Neural cell (in vitro differentiated cells): ENCODE results near the gene TSPAN9. TPM values are rescaled to one million over a fixed set of nuclear protein-coding genes. Genes with fewer than 3 reads are reported as not detected.

ENCODE experiments used
- H2AFZ ChIP-seq: fragments of 200-600, 300-800 bp; sonication (generic), shearing (Covaris generic); 2 replicates; pipeline ENCODE4 v1.6.0; 2014; ENCODE audit warnings: low read depth, mild to moderate bottlenecking, antibody characterized with exemption, low read length, moderate library complexity
- H3F3A ChIP-seq: fragments of 200-600 bp; shearing (Covaris generic); 2 replicates; pipeline ENCODE4 v1.6.1; 2016; ENCODE audit warnings: mild to moderate bottlenecking, moderate library complexity, mixed read lengths, antibody characterized with exemption, low read length; ENCODE audit not compliant: insufficient read depth, poor library complexity, severe bottlenecking
- H3K27ac ChIP-seq: fragments of 200-600, 300-800 bp; sonication (generic), shearing (Covaris generic); 2 replicates; pipeline ENCODE4 v1.5.1; 2014; ENCODE audit warnings: mild to moderate bottlenecking, low read length, moderate library complexity
- H3K27me3 ChIP-seq: fragments of 300-800, 200-600 bp; sonication (generic), shearing (Covaris generic); 2 replicates; pipeline ENCODE4 v1.6.0; 2014; ENCODE audit warnings: mild to moderate bottlenecking, low read depth, low read length, moderate library complexity; ENCODE audit not compliant: insufficient read depth
- H3K36me3 ChIP-seq: fragments of 300-800, 200-600 bp; sonication (generic), shearing (Covaris generic); 2 replicates; pipeline ENCODE4 v1.5.1; 2014; ENCODE audit warnings: mild to moderate bottlenecking, antibody characterized with exemption, low read length, moderate library complexity; ENCODE audit not compliant: insufficient read depth
- H3K4me2 ChIP-seq: fragments of 300-800, 200-600 bp; sonication (generic), shearing (Covaris generic); 2 replicates; pipeline ENCODE4 v1.6.0; 2014; ENCODE audit warnings: mild to moderate bottlenecking, low read length
- H3K4me3 ChIP-seq: fragments of 300-800, 200-600 bp; sonication (generic), shearing (Covaris generic); 2 replicates; pipeline ENCODE4 v1.5.1; 2014; ENCODE audit warnings: mild to moderate bottlenecking, low read length, moderate library complexity
- H3K79me2 ChIP-seq: fragments of 200-600 bp; shearing (Covaris generic); replicated peaks from 2 replicates; pipeline ENCODE4 v1.6.0; 2014; ENCODE audit warnings: mild to moderate bottlenecking, low read length, moderate library complexity; ENCODE audit not compliant: insufficient read depth
- H3K9ac ChIP-seq: fragments of 300-800, 200-600 bp; sonication (generic), shearing (Covaris generic); 2 replicates; pipeline ENCODE4 v1.6.1; 2016; ENCODE audit warnings: mild to moderate bottlenecking, low read length, mixed read lengths
- H3K9me2 ChIP-seq: fragments of 200-600 bp; shearing (Covaris generic); 2 replicates; pipeline ENCODE4 v1.6.1; 2016; ENCODE audit warnings: mild to moderate bottlenecking, low read length, mixed read lengths; ENCODE audit not compliant: insufficient read depth
- H3K9me3 ChIP-seq: fragments of 200-600, 300-800 bp; sonication (generic), shearing (Covaris generic); 2 replicates; pipeline ENCODE4 v1.6.1; 2016; ENCODE audit warnings: mild to moderate bottlenecking, mixed run types, low read length, moderate library complexity, mixed read lengths
- H4K20me1 ChIP-seq: fragments of 200-600 bp; shearing (Covaris generic); 2 replicates; pipeline ENCODE4 v1.6.1; 2016; ENCODE audit warnings: mild to moderate bottlenecking, mixed run types; ENCODE audit not compliant: insufficient read depth
- EP300 ChIP-seq: fragments of 450-650 bp; conservative IDR thresholded peaks from 2 replicates; pipeline ENCODE4 v1.6.1; 2014; ENCODE audit warnings: antibody characterized with exemption, mild to moderate bottlenecking, moderate library complexity; ENCODE audit not compliant: poor library complexity, severe bottlenecking
- EZH2 ChIP-seq: fragments of 200-600, 300-800 bp; shearing (Covaris generic), sonication (generic); IDR thresholded peaks from 2 replicates; pipeline ENCODE4 v1.6.1; 2014; ENCODE audit warnings: antibody characterized with exemption, low read length, borderline replicate concordance, mild to moderate bottlenecking; ENCODE audit not compliant: insufficient read depth, poor library complexity, severe bottlenecking
- MXI1 ChIP-seq: fragments of 450-650 bp; conservative IDR thresholded peaks from 2 replicates; pipeline ENCODE4 v1.6.1; 2014; ENCODE audit warnings: antibody characterized with exemption, mild to moderate bottlenecking; ENCODE audit not compliant: poor library complexity, severe bottlenecking
- POLR2AphosphoS5 ChIP-seq: IDR thresholded peaks from 2 replicates; pipeline ENCODE4 v1.6.1; 2012
- RAD21 ChIP-seq: fragments of 450-650 bp; conservative IDR thresholded peaks from 2 replicates; pipeline ENCODE4 v1.6.1; 2014; ENCODE audit warnings: antibody characterized with exemption, mild to moderate bottlenecking, moderate library complexity
- REST ChIP-seq: IDR thresholded peaks from 2 replicates; pipeline ENCODE4 v1.6.1; 2012; ENCODE audit warnings: borderline replicate concordance
- SMC3 ChIP-seq: fragments of 450-650 bp; conservative IDR thresholded peaks from 2 replicates; pipeline ENCODE4 v1.6.1; 2014; ENCODE audit warnings: antibody characterized with exemption, mild to moderate bottlenecking, moderate library complexity; ENCODE audit not compliant: poor library complexity
- TAF1 ChIP-seq: IDR thresholded peaks from 2 replicates; pipeline ENCODE4 v1.6.1; 2012; ENCODE audit warnings: low read depth
- polyA plus RNA-seq: library from polyadenylated mRNA; depleted of rRNA; stranded (reverse); fragments of >200 nt; gene quantifications from 2 replicates; pipeline ENCODE4 v1.2.3, GENCODE V29; 2014
- TF ChIP-seq, protein P1 (sequence below): fragments of 450-650 bp; IDR thresholded peaks from 2 replicates; pipeline ENCODE4 v1.5.1; 2014; ENCODE audit warnings: antibody characterized with exemption, mild to moderate bottlenecking, moderate library complexity; ENCODE audit not compliant: poor library complexity, severe bottlenecking

TSPAN9 gene
- polyA plus RNA-seq, 1 donor from 2014 or later = 11.9 TPM

DNA sequence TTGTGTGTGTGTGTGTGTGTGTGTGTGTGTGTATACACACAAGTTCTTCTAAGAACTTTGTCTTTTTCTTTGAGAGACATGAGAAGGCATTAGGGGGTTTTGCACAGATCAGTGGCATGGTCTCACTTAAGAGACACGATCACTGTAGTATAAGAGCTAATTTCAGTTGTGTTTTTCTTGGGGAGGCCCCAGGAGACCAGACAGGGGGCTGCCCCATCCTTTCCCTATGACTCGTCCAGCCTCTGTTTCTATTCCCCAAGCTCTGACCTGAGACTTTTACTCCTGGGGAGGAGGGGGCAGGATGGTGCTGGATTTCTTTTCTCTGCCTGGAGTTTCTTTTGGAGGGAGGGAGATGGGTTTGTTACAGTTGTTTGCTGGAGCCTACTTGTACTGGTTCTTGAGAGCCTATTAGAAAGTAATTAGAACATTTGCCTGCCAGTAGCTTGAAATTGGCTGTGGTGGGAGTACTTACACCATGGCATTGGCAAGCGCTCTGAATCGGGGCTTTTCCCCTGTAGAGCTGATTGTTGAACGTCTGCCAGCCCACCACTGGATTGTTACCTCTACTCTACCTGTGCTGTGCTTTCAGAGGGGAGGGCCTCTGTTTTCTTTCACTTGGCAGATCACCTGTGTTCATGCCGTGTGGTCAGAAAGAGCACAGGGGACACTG, 109.5 kb downstream of the TSPAN9 start:
- Histone ChIP-seq H3K9me3 (no peaks in the 10 kb centered on the region), H3K27me3 (no peaks in the 10 kb centered on the region), H3K27ac (no peak overlapping the region), H3F3A (no peaks in the 10 kb centered on the region), H3K79me2 (no peaks in the 10 kb centered on the region), H2AFZ (no peak overlapping the region), H3K4me2 (no peak overlapping the region), H3K36me3 (no peaks in the 10 kb centered on the region), H3K9me2 (no peaks in the 10 kb centered on the region), H4K20me1 (no peaks in the 10 kb centered on the region), H3K9ac (no peak overlapping the region), H3K4me3 (no peak overlapping the region)
- TF ChIP-seq EZH2 (no peak), TAF1 (no peak), RAD21 (no peak), SMC3 (no peak), POLR2AphosphoS5 (no peak), EP300 (no peak), REST (no peak), MXI1 (no peak)
- TF ChIP-seq, protein P1, sequence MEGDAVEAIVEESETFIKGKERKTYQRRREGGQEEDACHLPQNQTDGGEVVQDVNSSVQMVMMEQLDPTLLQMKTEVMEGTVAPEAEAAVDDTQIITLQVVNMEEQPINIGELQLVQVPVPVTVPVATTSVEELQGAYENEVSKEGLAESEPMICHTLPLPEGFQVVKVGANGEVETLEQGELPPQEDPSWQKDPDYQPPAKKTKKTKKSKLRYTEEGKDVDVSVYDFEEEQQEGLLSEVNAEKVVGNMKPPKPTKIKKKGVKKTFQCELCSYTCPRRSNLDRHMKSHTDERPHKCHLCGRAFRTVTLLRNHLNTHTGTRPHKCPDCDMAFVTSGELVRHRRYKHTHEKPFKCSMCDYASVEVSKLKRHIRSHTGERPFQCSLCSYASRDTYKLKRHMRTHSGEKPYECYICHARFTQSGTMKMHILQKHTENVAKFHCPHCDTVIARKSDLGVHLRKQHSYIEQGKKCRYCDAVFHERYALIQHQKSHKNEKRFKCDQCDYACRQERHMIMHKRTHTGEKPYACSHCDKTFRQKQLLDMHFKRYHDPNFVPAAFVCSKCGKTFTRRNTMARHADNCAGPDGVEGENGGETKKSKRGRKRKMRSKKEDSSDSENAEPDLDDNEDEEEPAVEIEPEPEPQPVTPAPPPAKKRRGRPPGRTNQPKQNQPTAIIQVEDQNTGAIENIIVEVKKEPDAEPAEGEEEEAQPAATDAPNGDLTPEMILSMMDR = no peak

- H3K36me3 ChIP-seq = no peaks in the 10 kb centered on the region
- H3K9me3 ChIP-seq = no peaks in the 10 kb centered on the region
- no peaks in the 10 kb centered on the region for H3K9me2 ChIP-seq
- H3K4me3 ChIP-seq = no peak overlapping the region
- TF ChIP-seq EP300 = no peak
- TF ChIP-seq SMC3 = no peak
- no peak for TF ChIP-seq REST
- no peak for TF ChIP-seq RAD21
- TF ChIP-seq, protein P1 = no peak
- TF ChIP-seq MXI1 = no peak
- TF ChIP-seq EZH2 = no peak
- TF ChIP-seq TAF1 = no peak
- no peak for TF ChIP-seq POLR2AphosphoS5
- no peak overlapping the region for H3K9ac ChIP-seq
- no peaks in the 10 kb centered on the region for H3K79me2 ChIP-seq
- H3K27me3 ChIP-seq = no peaks in the 10 kb centered on the region
- no peaks in the 10 kb centered on the region for H4K20me1 ChIP-seq
- no peaks in the 10 kb centered on the region for H3F3A ChIP-seq
- H3K4me2 ChIP-seq = no peak overlapping the region
- no peak overlapping the region for H3K27ac ChIP-seq
- no peak overlapping the region for H2AFZ ChIP-seq
These were observed 110.9 kb downstream of the TSPAN9 start for GRCh38 chr12:3187846-3188770.
